ENCODE results near the gene CCL16. TPM values are rescaled to one million over a fixed set of nuclear protein-coding genes. Genes with fewer than 3 reads are reported as not detected.
"Not testable (repeated sequence)": the region's sequence is repeated elsewhere in the genome, so short reads cannot be mapped to it uniquely, and the experiment has no call there.

Gene CCL16
- total RNA-seq, 2 experiments from 2014 or later = not detected

DNA sequence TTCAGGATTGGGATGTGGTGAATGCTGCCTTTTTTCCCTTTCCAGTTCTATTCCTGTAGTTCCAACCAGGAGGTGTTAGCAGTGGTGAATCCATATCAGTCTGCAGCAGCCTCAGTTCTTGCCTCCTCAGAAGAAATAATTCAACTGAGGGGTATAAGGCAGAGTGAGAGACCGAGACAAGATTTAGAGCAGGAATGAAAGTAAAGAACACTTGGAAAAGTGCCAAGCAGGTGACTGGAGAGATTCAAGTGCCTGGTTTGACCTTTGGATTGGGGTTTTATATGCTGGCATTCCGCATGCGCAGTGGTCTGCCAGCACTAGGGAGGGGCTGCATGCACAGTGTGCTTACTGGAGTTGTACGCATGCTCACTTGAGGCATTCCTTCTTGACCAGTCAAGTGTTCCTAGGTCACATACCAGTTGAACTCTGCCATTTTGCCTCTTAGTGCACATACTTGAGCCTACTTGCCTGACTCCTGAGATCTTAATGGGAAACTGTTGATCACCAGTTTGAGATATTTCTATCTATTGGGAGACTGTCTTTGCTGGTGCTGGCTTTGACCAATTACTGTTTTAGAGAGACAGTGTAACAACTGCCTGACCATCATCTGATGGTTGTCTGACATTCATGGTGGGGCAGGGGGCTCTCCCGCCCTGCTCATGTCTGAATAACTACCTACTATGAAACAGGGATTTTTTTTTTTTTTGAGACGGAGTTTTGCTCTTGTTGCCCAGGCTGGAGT, 20.7 kb upstream of the CCL16 start:
- POLR2A ChIA-PET = no interaction called here
- Mint-ChIP-seq H3K9me3 (no peaks in the 10 kb centered on the region), H3K4me1 (peaks cover 5% of the 10 kb centered on the region), H3K27me3 (no peaks in the 10 kb centered on the region), H3K4me3 (no peak overlapping the region), H3K36me3 (ENCODE audit: low read depth) (no peaks in the 10 kb centered on the region), H3K27ac (no peak overlapping the region)
- DNase-seq = no peak
- CTCF ChIA-PET = interaction anchor here (1.1 kb wide), 1 partner anchor 33 kb away, joined by 3 read pairs; no protein-coding TSS in a partner anchor

DNA sequence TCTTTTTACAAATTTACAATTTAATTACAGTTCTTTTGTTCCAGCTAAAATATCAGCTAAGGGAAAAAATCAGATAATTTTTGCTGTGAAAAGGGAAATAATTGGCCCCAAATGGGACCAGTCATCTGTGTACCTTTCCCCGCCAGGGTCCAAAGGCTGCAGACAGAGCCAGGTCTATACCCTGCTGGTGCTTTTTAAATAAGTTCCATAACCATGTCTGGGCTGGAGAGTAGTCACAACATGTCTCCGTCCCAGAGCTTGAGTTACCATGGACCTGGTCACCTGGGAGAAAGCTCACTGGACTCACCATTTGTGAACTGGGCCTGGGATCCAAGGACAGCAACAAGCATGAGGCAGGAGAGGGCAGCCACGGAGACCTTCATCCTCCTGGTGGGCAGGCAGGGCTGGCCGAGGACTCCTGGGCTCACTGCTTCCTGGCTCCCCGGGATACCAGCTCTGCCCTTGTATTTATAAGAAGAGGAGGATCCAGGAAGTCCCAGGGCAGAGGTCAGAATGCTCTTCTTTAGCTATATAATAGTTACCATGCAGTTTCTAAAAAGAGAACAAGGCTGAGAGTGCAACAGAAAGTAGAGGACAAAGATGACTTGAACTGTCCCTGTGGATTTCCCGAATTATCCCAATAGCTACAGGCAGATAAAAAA, 19.9 kb upstream of the CCL16 start, which contains the start of gene CCL15:
Gene CCL15 (minus strand): TSS at position 444 of the 662 bp plus-strand sequence. CDS start 61 bp downstream, at position 383.
- DNase-seq = no peak
- POLR2A ChIA-PET = no interaction called here
- no peak within 1 kb of the TSS for H3K4me3 Mint-ChIP-seq
- CTCF ChIA-PET = interaction anchor here (0.7 to 1.1 kb wide), 3 partner anchors 25 to 149 kb away, joined by 3 read pairs; no protein-coding TSS in a partner anchor
- H3K9me3 Mint-ChIP-seq = no peaks in the 10 kb centered on the region
- no peak within 1 kb of the TSS for H3K27ac Mint-ChIP-seq
- H3K4me1 Mint-ChIP-seq = peaks cover 5% of the 10 kb centered on the region
- no peaks in the 10 kb centered on the region for H3K36me3 Mint-ChIP-seq (ENCODE audit: low read depth)
- peaks cover 4% of the 10 kb centered on the region for H3K27me3 Mint-ChIP-seq

DNA sequence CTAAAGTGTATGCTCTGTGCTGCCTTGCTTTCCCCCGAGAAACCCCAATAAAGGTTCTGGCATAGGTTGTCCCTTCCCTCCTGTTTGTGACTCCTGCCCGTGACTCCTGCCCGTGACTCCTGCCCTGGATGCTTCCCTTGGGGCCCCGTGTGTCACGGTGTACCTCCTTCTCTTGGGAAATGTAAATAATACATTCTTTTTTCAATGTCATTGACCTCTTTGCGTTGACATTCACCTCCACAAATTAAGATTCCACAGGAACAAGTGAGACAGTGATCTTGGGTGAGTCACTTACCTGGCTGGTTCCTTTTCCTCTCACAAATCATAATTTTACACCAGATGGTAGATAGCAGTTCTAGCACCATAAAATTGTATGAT, 19.4 kb upstream of the CCL16 start:
- CTCF ChIA-PET = interaction anchor here (1.0 kb wide), 1 partner anchor 150 kb away, joined by 3 read pairs; no protein-coding TSS in a partner anchor
- H3K27me3 Mint-ChIP-seq = peaks cover 7% of the 10 kb centered on the region
- H3K4me3 Mint-ChIP-seq = no peak overlapping the region
- no peaks in the 10 kb centered on the region for H3K36me3 Mint-ChIP-seq (ENCODE audit: low read depth)
- DNase-seq = no peak
- POLR2A ChIA-PET = no interaction called here
- no peaks in the 10 kb centered on the region for H3K9me3 Mint-ChIP-seq
- peaks cover 5% of the 10 kb centered on the region for H3K4me1 Mint-ChIP-seq
- H3K27ac Mint-ChIP-seq = no peak overlapping the region

DNA sequence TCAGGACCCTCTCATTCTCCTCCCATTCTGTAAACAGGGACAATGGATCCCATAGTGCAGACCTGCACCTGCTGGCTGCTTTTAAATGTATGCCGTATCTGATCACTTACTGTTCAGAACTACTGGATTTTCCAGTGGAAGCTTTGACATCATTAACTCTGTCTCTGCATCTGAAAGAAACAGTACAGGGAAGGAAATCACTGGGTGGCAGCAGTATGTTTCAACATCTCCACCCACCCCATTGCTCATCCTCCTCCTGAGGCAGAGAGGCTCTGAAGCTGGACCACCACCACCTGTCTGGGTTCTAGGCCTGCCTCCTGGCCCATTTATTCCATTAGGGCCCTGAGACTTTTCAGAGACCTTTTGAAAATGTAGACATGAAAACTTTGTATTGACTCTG, 17.5 kb upstream of the CCL16 start:
- ChIA-PET POLR2A (no interaction called here), CTCF (no interaction called here)
- H3K9me3 Mint-ChIP-seq = no peaks in the 10 kb centered on the region
- DNase-seq = no peak
- no peaks in the 10 kb centered on the region for H3K4me1 Mint-ChIP-seq
- H3K36me3 Mint-ChIP-seq (ENCODE audit: low read depth) = no peaks in the 10 kb centered on the region
- no peak overlapping the region for H3K27ac Mint-ChIP-seq
- no peak overlapping the region for H3K4me3 Mint-ChIP-seq
- H3K27me3 Mint-ChIP-seq = peaks cover 18% of the 10 kb centered on the region

DNA sequence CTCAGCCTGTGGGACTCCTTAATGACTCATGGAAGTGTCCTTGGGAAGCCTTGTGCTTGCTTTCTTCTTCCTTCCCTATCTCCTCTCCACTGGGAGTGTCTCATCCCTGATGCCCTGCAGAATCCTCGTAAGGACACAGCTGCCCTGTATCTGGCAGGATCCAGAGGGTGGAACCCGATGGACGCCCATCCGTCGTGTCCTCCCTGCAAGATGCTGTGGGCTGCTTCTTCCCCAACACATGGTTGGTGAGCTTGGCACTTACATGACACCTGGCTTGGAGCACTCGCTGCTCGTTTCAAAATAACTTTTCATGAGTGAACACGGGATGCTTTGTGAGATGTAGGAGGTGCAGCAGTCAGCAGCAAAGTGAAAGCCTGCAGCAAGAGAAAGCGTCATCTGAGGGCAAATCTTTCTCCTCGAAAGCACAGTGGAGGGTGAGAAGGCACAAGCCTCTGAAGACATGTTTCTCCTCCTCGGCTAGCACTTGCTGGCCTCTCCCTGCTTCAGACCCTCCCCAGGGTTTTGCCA, 16.8 kb upstream of the CCL16 start:
- Mint-ChIP-seq H3K27ac (no peak overlapping the region), H3K27me3 (peaks cover 18% of the 10 kb centered on the region), H3K9me3 (no peaks in the 10 kb centered on the region), H3K4me1 (no peaks in the 10 kb centered on the region), H3K4me3 (no peak overlapping the region), H3K36me3 (ENCODE audit: low read depth) (no peaks in the 10 kb centered on the region)
- no peak for DNase-seq
- ChIA-PET CTCF (no interaction called here), POLR2A (no interaction called here)

DNA sequence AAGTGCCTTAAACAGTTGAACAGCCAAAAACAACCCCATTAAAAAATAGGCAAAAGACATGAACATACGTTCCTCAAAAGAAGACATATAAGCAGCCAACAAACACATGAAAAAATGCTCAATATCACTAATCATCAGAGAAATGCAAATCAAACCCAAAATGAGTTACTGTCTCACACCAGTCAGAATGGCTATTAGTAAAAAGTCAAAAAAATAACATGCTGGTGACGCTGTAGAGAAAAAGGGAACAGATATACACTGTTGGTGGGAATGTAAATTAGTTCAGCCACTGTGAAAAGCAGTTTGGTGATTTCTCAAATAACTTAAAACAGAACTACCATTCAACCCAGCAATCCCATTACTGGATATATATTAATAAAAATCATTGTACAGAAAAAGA, 14.0 kb upstream of the CCL16 start:
- H3K4me3 Mint-ChIP-seq; H3K9me3 Mint-ChIP-seq; DNase-seq; H3K27ac Mint-ChIP-seq; H3K36me3 Mint-ChIP-seq (ENCODE audit: low read depth); CTCF ChIA-PET; POLR2A ChIA-PET; H3K4me1 Mint-ChIP-seq: not testable (repeated sequence)
- H3K27me3 Mint-ChIP-seq = peaks cover 21% of the 10 kb centered on the region

DNA sequence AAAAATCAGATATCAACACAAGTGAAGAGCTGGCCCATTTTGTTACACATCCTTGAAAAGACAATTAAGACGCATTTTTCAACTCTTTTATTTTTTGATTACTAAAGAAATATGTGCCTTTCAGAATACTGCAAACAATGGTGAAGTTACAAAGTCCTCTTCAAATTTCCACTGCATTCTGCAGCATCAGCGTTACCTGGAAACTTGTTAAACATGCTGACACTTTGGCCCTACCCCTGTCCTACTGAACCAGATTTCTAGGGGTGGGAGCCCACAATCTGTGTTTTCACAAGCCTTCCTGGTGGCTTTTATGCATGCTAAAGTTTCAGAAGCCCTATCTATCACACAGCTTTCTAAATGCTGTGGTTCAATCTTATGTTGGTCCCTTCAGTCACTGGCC, 9.8 kb upstream of the CCL16 start:
- Mint-ChIP-seq H3K4me3 (no peak overlapping the region), H3K36me3 (ENCODE audit: low read depth) (no peaks in the 10 kb centered on the region), H3K9me3 (no peaks in the 10 kb centered on the region), H3K4me1 (no peaks in the 10 kb centered on the region), H3K27me3 (peaks cover 16% of the 10 kb centered on the region), H3K27ac (no peak overlapping the region)
- DNase-seq = no peak
- POLR2A ChIA-PET = no interaction called here
- CTCF ChIA-PET = no interaction called here

DNA sequence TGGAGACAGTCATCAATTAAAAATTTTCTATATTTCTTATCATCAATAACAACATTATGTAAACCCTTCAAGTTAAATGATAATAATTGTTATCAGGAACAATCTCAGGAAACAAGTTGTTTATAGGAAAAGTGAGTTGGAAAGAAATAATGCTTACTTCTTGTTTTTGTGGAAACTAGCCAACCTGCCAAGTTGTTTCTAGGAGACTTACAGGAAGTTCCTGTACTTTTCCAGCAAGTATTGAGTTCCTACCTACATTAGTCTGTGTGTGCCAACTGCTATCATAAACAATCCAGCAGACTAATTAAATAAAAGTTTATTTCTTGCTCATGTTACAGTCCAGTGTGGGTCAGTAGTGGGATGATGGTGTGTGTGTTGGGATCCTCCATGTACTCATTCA, 6.9 kb upstream of the CCL16 start:
- Mint-ChIP-seq H3K27ac (no peak overlapping the region), H3K4me3 (no peak overlapping the region), H3K9me3 (no peaks in the 10 kb centered on the region), H3K27me3 (peaks cover 3% of the 10 kb centered on the region), H3K4me1 (no peaks in the 10 kb centered on the region), H3K36me3 (ENCODE audit: low read depth) (no peaks in the 10 kb centered on the region)
- ChIA-PET POLR2A (no interaction called here), CTCF (no interaction called here)
- DNase-seq = no peak

DNA sequence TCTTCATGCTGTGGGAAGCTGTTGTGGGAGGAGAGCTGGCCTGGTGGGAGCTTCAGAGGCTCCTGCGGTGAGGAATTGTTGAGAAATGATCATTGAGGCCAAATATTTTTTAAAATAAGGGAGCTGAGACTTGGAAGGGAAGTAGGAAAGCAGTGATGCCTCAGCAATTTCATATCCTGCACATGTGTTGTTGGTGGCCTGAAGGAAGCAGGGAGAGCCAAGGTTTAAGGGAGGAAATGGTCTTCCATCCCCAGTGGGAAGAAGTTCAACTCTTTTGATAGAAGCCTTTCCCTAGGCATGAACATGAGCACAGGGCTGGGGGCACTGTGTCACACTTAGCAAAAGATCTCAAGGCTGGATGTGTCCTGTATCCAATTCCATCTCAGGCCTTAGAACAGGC, 5.3 kb upstream of the CCL16 start, which contains the start of gene CCL14:
Gene CCL14 (minus strand): TSS at position 87 of the 400 bp plus-strand sequence. CDS start 80 bp downstream, at position 7.
- ChIA-PET CTCF (no interaction called here), POLR2A (no interaction called here)
- DNase-seq = no peak
- H3K27ac Mint-ChIP-seq = no peak within 1 kb of the TSS
- no peaks in the 10 kb centered on the region for H3K9me3 Mint-ChIP-seq
- H3K27me3 Mint-ChIP-seq = no peaks in the 10 kb centered on the region
- no peaks in the 10 kb centered on the region for H3K36me3 Mint-ChIP-seq (ENCODE audit: low read depth)
- H3K4me1 Mint-ChIP-seq = no peaks in the 10 kb centered on the region
- H3K4me3 Mint-ChIP-seq = no peak within 1 kb of the TSS

DNA sequence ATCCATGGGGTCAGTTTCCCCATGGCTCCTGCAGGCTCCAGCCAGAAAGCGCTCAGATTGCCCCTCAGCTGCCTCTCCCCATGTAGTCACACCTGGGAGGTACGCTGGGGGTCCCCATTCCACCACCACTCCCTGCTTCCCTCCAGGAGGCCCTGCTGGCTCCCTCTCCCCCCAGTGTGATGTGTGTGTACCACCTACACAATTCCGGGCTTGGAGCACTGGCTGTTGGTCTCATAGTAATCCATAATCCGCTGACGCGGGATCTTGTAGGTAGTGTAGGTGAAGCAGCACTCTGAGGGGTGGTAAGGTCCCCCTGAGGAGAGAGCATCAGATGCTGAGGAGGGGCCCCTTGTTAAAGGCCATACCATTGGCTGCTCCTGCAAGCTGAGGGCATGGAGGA, 2.8 kb upstream of the CCL16 start:
- ChIA-PET CTCF (interaction anchor here (1.0 kb wide), 1 partner anchor 15 kb away, joined by 5 read pairs; no protein-coding TSS in a partner anchor), POLR2A (no interaction called here)
- Mint-ChIP-seq H3K36me3 (ENCODE audit: low read depth) (no peaks in the 10 kb centered on the region), H3K4me1 (no peaks in the 10 kb centered on the region), H3K4me3 (no peak overlapping the region), H3K9me3 (no peaks in the 10 kb centered on the region), H3K27ac (no peak overlapping the region), H3K27me3 (no peaks in the 10 kb centered on the region)
- DNase-seq = no peak

DNA sequence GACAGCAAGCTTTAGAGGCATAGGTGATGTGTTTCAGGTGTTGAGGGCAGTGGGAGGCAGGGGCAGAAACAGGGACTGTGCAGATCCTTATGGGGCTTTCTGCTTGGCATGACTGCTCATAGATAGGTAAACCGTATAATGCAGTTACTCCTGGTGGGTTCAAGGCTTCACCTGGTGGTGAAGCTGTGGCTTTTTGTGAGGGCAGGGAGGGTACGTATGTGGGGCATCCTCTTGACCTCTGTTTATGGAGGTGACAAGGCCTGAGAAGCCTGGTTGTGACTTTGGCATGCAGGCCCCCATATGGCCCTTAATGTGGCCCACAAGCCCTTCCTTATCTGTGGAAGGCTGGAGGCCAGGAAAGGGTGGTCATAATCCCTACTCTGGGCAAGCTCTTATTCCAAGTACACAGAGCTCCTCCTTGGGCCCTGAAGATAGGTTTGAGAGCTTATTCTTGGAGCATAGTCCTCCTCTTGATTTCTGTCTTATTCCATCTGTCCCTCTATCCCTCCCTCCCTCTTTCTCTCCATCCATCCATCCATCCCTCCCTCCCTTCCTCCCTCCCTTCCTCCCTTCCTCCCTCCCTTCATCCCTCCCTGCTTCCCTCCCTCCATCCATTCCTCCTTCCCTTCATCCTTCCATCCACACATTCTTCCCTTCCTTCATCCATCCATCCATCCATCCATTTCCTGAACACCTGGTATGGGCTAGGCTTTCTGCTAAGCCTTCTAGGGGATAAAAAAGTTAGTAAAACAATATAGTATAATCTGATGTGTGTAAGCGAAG, 1.3 kb upstream of the CCL16 start:
- H3K9me3 Mint-ChIP-seq = no peaks in the 10 kb centered on the region
- ChIA-PET CTCF (interaction anchor here (0.9 to 2.1 kb wide), 4 partner anchors 13 to 166 kb away, joined by 4 to 9 read pairs (median 6); no protein-coding TSS in a partner anchor), POLR2A (no interaction called here)
- H3K4me1 Mint-ChIP-seq = no peaks in the 10 kb centered on the region
- no peak overlapping the region for H3K4me3 Mint-ChIP-seq
- H3K27ac Mint-ChIP-seq = no peak overlapping the region
- no peaks in the 10 kb centered on the region for H3K27me3 Mint-ChIP-seq
- no peak for DNase-seq
- no peaks in the 10 kb centered on the region for H3K36me3 Mint-ChIP-seq (ENCODE audit: low read depth)

DNA sequence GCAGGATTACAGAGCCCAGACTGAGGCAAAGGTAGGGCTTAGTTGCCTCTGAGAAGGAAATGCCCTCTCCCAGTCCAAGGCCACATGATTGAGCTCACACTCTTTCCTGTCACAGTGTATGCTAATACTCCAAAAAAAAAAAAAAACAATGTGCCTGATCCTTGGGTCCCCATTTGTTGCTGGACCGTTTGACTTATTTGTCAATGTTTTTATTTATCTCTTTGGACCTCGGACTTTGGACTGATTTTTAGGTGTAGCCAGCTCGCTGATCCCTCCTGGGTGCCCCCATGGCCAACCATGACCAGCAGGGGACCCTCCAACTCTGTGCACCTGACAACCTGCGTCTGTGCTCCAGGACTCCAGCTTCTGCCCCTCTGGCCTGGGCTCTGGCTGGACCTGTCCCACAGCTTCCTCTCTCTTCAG, 622 bp upstream of the CCL16 start:
- no peaks in the 10 kb centered on the region for H3K4me1 Mint-ChIP-seq
- H3K4me3 Mint-ChIP-seq = no peak overlapping the region
- ChIA-PET CTCF (interaction anchor here (0.9 to 2.1 kb wide), 6 partner anchors 12 to 167 kb away, joined by 3 to 9 read pairs (median 4); no protein-coding TSS in a partner anchor), POLR2A (no interaction called here)
- no peak for DNase-seq
- no peaks in the 10 kb centered on the region for H3K27me3 Mint-ChIP-seq
- H3K36me3 Mint-ChIP-seq (ENCODE audit: low read depth) = no peaks in the 10 kb centered on the region
- no peak overlapping the region for H3K27ac Mint-ChIP-seq
- no peaks in the 10 kb centered on the region for H3K9me3 Mint-ChIP-seq

DNA sequence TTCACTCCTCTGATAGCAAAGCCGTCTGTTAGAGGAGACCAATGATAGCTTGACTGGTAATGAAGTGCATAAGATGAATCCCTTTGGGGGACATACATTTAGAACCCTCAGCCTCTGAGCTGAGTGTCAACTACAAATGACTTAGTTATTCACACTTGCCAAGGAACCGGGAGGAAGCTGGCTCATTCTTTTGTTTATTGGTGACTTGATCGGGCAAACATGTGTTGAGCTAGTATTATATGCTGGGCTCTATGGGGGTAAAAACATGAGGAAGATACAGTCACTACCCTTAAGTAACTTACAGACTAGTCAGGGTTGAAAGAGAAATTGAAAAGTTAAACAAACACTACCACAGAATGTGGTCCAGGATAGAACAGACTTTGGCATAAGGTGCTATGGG, 3.0 kb downstream of the CCL16 start:
- no peak for DNase-seq
- Mint-ChIP-seq H3K27ac (no peak overlapping the region), H3K36me3 (ENCODE audit: low read depth) (no peaks in the 10 kb centered on the region), H3K9me3 (no peaks in the 10 kb centered on the region), H3K4me1 (no peaks in the 10 kb centered on the region), H3K4me3 (no peak overlapping the region), H3K27me3 (no peaks in the 10 kb centered on the region)
- ChIA-PET CTCF (interaction anchor here (0.6 to 4.3 kb wide), 3 partner anchors 9 to 170 kb away, joined by 3 to 31 read pairs (median 7); no protein-coding TSS in a partner anchor), POLR2A (no interaction called here)
